ACHN (cell line): ENCODE results near the gene PUM1.
"Not testable (repeated sequence)": the region's sequence is repeated elsewhere in the genome, so short reads cannot be mapped to it uniquely, and the experiment has no call there.

Source experiments
- DNase-seq: peaks from one replicate; pipeline ENCODE4 v3.0.0-alpha.2; 2015
- in situ Hi-C: cut with HindIII; loops from 2 replicates; pipeline ENCODE4 v1.10.0; 2017; ENCODE audit warnings: low sequenced_read_pairs, low pct_ligation_motif_present, low pct_unique_long_range_greater_than_20kb

Gene PUM1

GRCh38 chr1:31072304-31072746 is 6.8 kb upstream of the PUM1 start:
- in situ Hi-C loops = no loop called here
- no peak for DNase-seq

- no peak for DNase-seq
- in situ Hi-C loops = no loop called here
These were observed 3.9 kb upstream of the PUM1 start for GRCh38 chr1:31069392-31069791.

GRCh38 chr1:31064718-31065309 is 703 bp downstream of the PUM1 start:
- peak; percentile 21 for DNase-seq

GRCh38 chr1:31064111-31064717 is 1.3 kb downstream of the PUM1 start:
- DNase-seq = no peak
- in situ Hi-C loops = no loop called here

More at GRCh38 chr1:31064718-31065309, 703 bp downstream of the PUM1 start:
- in situ Hi-C loops = no loop called here

GRCh38 chr1:31063631-31064030 is 1.9 kb downstream of the PUM1 start:
- DNase-seq = peak; percentile 19

GRCh38 chr1:31062867-31063380 is 2.6 kb downstream of the PUM1 start:
- in situ Hi-C loops = no loop called here
- no peak for DNase-seq

More at GRCh38 chr1:31063631-31064030, 1.9 kb downstream of the PUM1 start:
- in situ Hi-C loops = no loop called here

- DNase-seq, in situ Hi-C loops: not testable (repeated sequence)
These were observed 3.2 kb downstream of the PUM1 start for GRCh38 chr1:31062162-31062866.

DNA sequence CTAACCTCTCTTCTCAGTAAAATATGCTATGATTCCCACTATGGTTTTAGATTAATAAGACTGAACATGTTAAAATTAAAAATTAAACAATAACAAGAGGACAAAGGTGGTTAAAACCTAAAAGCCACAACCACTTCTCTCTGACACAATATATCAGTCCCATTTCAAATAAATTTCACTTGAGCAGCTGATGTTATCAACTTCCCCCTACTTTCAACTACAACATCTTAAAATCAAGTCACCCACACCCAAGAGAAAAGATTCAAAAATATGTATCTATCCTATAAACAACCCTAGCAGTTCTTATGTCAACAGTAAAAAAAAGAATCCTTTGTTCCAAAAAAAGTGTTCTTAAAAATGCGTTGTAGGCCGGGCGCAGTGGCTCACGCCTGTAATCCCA is 7.5 kb downstream of the PUM1 start:
- in situ Hi-C loops = no loop called here
- no peak for DNase-seq

GRCh38 chr1:31055953-31056352 is 9.6 kb downstream of the PUM1 start:
- no peak for DNase-seq
- in situ Hi-C loops = no loop called here

DNA sequence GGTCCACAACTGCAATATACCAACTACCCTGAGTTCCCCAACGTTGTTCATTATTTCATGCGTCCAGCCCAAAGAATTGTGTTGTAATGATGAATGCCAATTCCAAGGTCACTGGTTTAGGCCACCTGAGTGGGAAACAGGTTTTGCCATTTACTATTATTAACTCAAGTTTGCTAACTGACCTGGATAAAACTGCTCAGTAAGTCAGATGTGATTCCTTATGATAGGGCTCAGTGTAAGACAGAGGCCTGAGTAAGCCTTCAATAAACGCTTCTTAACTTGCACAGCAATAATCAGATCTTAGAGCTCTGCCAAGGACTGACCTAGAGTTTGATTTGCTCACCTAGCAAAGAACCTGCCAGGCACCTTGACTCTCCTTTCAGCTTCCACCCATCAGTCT is 10.0 kb downstream of the PUM1 start:
- in situ Hi-C loops = no loop called here
- DNase-seq = no peak

- no peak for DNase-seq
- in situ Hi-C loops = no loop called here
These were observed 10.5 kb downstream of the PUM1 start for GRCh38 chr1:31054958-31055481.

DNA sequence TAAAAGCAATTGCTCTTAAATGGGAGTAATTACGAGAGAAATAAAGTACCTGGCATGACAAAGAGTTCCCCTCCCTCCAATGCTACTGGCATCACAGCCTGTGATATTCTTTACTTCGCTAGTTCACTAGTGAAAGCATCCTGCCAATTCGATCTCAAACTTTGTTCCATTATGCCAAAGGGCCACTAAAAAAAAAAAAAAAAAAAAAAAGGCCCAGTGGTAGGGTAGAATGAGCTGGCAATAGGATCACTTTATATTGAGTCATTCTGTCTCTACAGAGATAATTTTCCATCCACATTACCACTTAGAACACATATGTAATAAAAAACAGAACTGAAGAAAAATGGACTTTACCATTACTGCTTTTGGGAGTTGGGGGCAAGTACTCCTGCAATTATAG is 11.2 kb downstream of the PUM1 start:
- no peak for DNase-seq
- in situ Hi-C loops = no loop called here

DNA sequence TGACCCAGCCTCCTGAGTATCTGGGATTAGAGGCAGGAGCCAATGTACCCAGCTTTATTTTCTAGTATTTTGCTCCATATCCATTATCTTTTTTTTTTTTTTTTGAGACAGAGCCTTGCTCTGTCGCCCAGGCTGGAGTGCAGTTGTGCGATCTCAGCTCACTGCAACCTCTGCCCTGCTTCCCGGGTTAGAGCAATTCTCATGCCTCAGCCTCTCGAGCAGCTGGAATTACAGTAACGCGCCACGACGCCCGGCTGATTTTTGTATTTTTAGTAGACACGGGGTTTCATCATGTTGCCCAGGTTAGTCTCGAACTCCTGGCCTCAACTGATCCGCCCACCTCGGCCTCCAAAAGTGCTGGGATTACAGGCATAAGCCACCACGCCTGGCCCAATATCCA is 12.9 kb downstream of the PUM1 start:
- in situ Hi-C loops, DNase-seq: not testable (repeated sequence)

DNA sequence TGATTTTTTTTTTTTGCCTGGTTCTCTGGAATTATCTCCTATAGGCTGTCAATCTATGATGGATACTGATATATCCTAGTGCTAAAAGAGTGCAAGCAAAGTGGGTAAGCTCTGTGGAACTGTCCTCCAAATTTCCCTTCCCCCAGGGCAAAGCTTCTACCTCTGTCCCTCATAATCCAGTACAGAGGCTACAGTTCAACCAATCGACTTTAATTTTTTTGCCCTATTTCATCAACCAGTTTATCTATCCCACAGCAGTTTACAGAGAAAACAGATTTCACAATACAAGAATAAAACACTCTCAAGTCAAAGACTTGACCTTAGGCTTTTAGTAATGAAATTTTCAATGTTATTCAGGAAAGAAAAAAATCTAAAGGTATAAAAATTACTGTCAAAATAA is 13.9 kb downstream of the PUM1 start:
- in situ Hi-C loops = no loop called here
- no peak for DNase-seq

DNA sequence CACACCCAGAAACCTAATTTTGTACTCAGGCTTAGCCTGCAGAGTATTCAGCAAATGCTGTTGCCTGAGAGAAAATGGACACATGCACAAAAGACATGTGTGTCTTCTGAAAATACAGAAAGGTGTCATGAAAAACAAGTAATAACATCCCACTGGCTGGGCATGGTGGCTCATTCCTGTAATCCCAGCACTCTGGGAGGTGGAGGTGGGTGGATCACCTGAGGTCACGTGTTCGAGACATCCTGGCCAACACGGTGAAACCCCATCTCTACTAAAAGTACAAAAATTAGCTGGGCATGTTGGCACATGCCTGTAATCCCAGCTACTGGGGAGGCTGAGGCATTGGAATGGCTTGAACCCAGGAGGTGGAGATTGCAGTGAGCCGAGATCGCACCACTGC is 18.0 kb downstream of the PUM1 start:
- DNase-seq, in situ Hi-C loops: not testable (repeated sequence)

DNA sequence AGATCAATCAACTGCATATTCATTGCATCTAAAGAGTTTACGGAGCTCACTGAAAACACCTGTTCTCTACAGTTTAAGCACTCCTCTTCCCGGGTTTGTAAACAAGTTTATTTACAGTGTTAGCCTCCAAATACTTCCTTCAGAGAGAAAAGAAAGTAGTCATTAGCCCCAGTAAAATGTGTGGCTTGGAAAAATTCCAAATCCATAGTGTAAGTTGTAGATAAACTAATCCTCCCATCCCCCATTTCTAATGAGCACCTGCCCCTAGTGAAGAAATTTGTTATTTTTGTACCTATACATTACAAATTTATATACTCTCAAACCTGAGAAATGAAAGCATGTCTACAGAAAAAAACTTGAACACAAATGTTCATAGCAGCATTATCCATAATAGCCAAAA is 21.9 kb downstream of the PUM1 start:
- no peak for DNase-seq
- in situ Hi-C loops = no loop called here

- no peak for DNase-seq
- in situ Hi-C loops = no loop called here
These were observed 22.9 kb downstream of the PUM1 start for GRCh38 chr1:31042656-31043055.

- in situ Hi-C loops = no loop called here
- no peak for DNase-seq
These were observed 24.0 kb downstream of the PUM1 start for GRCh38 chr1:31041529-31041928.

- DNase-seq = no peak
- in situ Hi-C loops = no loop called here
These were observed 25.5 kb downstream of the PUM1 start for GRCh38 chr1:31040038-31040437.
